MM.1S (cell line): ENCODE results near the gene ZP1.

Experiments used
- EZH2phosphoT487 ChIP-seq: fragments of 300-600 bp; sonication (generic); IDR thresholded peaks from 2 replicates; pipeline ENCODE4 v1.6.1; 2018; ENCODE audit warnings: antibody characterized with exemption, low read length
- TF ChIP-seq, protein P1 (sequence below): fragments of 300-600 bp; sonication (generic); IDR thresholded peaks from 2 replicates; pipeline ENCODE4 v1.5.1; 2016; ENCODE audit warnings: antibody characterized with exemption, low read length, mixed read lengths

DNA sequence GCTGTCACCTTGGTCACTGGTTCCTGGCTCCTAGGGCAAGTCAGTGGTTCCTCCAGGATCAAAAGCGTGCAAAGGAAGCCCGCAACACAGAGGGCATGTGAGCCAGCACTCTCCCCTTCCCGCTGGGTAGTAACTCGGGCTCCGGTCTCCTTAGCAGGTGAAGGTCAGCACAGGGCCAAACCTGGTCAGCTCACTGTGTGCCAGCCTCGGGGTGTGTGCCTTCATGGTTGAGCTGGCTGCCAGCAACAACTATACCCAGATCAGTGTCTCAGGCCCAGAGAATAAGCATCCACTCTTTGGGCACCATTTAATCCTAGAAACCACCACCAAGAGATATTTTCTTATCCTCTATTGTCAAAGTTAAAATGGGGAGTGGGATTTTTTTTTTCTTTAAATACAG lies 41.6 kb upstream of the ZP1 start:
- TF ChIP-seq, protein P1, sequence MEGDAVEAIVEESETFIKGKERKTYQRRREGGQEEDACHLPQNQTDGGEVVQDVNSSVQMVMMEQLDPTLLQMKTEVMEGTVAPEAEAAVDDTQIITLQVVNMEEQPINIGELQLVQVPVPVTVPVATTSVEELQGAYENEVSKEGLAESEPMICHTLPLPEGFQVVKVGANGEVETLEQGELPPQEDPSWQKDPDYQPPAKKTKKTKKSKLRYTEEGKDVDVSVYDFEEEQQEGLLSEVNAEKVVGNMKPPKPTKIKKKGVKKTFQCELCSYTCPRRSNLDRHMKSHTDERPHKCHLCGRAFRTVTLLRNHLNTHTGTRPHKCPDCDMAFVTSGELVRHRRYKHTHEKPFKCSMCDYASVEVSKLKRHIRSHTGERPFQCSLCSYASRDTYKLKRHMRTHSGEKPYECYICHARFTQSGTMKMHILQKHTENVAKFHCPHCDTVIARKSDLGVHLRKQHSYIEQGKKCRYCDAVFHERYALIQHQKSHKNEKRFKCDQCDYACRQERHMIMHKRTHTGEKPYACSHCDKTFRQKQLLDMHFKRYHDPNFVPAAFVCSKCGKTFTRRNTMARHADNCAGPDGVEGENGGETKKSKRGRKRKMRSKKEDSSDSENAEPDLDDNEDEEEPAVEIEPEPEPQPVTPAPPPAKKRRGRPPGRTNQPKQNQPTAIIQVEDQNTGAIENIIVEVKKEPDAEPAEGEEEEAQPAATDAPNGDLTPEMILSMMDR: no peak
- TF ChIP-seq EZH2phosphoT487: no peak
